Hepatocyte (in vitro differentiated cells): ENCODE results near the gene THSD4.

ENCODE experiments used
- CTCF ChIP-seq: fragments of 200-600 bp; sonication (generic); IDR thresholded peaks from 2 replicates; pipeline ENCODE4 v1.5.1; 2016; ENCODE audit warnings: antibody characterized with exemption, mild to moderate bottlenecking; ENCODE audit not compliant: poor library complexity
- EZH2phosphoT487 ChIP-seq: fragments of 200-600 bp; sonication (generic); IDR thresholded peaks from one replicate; pipeline ENCODE4 v1.6.1; 2018; ENCODE audit warnings: antibody characterized with exemption, mild to moderate bottlenecking, low read depth, moderate library complexity; ENCODE audit not compliant: unreplicated experiment, severe bottlenecking

- TF ChIP-seq CTCF (no peak), EZH2phosphoT487 (no peak)
These were observed 197.6 kb downstream of the THSD4 start for GRCh38 chr15:71312731-71313460.
